ENCODE data around the gene SF3B4. TPM values are rescaled to one million over a fixed set of nuclear protein-coding genes. Genes with fewer than 3 reads are reported as not detected.
"Not testable (repeated sequence)": the region's sequence is repeated elsewhere in the genome, so short reads cannot be mapped to it uniquely, and the experiment has no call there.

SF3B4 gene
- total RNA-seq, 1 donor from 2014 or later = 107 TPM

- intact Hi-C loops (cut with micrococcal nuclease) = loop anchor here (1.0 to 2.0 kb wide), 6 partner anchors 11 to 346 kb away; partner anchors contain the start of genes BOLA1 and VPS45
Measured at GRCh38 chr1:149888247-149888998, 39.2 kb downstream of the SF3B4 start.

GRCh38 chr1:149887456-149888246 lies 40.0 kb downstream of the SF3B4 start:
- intact Hi-C loops (cut with micrococcal nuclease) = loop anchor here (1.0 to 2.0 kb wide), 6 partner anchors 12 to 347 kb away; partner anchors contain the start of genes BOLA1 and VPS45

DNA sequence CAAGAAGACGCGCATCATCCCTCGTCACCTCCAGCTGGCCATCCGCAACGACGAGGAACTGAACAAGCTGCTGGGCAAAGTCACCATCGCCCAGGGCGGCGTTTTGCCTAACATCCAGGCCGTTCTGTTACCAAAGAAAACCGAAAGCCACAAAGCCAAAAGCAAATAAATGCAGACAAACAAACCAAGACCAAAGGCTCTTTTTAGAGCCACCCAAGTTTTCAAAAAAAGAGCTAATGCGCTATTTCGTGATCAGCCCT lies 40.5 kb downstream of the SF3B4 start:
- intact Hi-C loops (cut with micrococcal nuclease) = not testable (repeated sequence)

GRCh38 chr1:149886396-149887195 lies 41.0 kb downstream of the SF3B4 start:
- intact Hi-C loops (cut with micrococcal nuclease) = no loop called here

- intact Hi-C loops (cut with micrococcal nuclease) = not testable (repeated sequence)
Measured at GRCh38 chr1:149886121-149886395, 41.5 kb downstream of the SF3B4 start.

DNA sequence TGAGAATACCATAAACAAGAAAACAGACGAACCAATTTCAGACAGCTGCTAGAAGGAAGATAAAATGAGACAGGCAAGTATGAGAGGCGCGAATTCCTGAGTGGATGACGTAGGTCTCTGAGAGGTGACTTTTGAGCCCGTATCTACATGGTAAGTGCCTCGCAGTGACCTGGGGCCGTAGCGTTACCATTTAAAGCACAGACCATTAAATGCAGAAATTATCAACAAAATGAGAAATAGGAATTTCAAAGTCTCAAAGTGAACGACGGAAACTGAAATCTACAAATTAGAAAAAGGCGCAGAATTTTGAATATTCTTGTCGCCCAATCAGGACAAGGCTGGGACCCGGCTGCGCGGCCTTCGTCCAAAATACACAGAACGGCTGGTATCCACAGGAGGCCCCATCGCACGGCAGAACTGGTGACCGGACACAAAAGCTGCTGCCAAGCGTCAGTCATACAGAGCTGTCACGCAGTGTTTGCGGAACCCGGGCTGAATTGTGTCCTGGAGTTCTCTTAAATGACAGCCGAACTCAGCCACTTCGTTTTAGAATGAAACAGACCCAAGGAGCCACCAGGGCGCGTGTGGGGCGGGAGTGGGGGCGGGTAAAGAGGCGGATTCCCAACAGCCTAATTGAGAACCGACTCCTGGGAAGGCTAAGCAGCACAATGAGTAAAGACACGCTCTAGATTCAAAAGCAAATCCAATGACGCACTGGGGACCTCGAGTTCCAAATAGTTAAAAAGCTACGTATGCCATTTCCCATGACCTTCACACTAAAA lies 42.1 kb downstream of the SF3B4 start:
- intact Hi-C loops (cut with micrococcal nuclease) = no loop called here

- intact Hi-C loops (cut with micrococcal nuclease) = no loop called here
Measured at GRCh38 chr1:149884433-149885338, 42.9 kb downstream of the SF3B4 start.

GRCh38 chr1:149883598-149884247 lies 43.9 kb downstream of the SF3B4 start:
- intact Hi-C loops (cut with micrococcal nuclease) = no loop called here

DNA sequence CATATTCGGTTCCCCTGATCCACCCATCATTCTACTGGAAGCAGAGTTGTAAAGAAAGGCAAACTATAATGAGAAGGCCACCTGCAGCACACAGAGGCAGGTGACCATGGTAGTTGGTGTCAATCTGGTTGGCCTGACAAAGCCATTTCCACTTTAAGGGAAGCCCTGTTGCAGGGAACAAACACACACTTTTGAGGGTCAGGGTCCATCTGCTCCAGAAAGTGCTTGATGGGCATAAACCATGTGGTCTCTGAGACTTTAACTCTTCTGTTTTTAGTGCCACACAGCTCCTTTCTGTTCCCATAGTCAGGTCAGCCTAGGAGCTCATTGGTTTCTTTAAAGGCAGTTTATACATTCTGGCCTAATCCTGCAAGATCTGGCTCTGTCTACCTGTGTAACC lies 45.7 kb downstream of the SF3B4 start:
- intact Hi-C loops (cut with micrococcal nuclease) = no loop called here

GRCh38 chr1:149879556-149879955 lies 48.0 kb downstream of the SF3B4 start:
- intact Hi-C loops (cut with micrococcal nuclease) = no loop called here

DNA sequence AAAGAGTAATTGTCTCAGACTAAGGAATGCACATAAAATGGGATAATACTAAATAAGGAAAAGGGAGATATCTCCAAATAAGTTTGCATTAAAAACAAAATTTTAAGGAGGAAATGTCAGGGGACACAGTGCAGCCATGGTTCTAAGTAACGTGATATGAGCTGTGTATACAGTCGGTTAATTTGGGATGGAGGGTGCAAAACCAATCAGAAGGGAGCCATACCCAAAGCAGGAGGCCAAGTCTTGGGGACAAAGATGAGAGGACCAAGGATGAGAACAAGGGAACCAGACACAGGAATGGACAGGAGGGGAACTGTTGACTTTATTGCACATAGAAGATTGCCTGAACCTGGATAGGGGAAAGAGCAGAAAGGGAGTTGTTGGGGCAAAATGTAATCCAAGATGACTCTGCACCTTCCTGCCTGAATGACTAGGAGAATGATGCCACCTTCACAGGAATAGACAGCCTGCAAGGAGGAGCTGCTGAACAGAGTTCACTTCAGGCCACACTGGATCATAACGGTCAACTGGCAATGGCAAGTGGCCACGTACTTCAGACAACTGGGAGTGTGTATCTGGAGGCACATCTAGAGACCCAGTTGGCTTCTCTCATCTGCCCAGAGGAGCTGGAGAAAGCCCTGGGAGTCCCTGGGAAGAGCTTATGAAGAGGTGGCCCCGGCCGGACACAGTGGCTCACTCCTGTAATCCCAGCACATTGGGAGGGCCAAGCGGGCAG lies 50.2 kb downstream of the SF3B4 start:
- intact Hi-C loops (cut with micrococcal nuclease) = no loop called here

Other genes with a start within 250 kb of the SF3B4 start
- gene FCGR1A, start 145.1 kb downstream of the SF3B4 start, total RNA-seq = not detected in 2 replicates
- gene BOLA1, start 28.2 kb downstream of the SF3B4 start, total RNA-seq = 16.3 and 17.9 TPM in 2 replicates
- 16.0 and 17.5 TPM in 2 replicates for gene SV2A, start 10.0 kb downstream of the SF3B4 start, total RNA-seq
- gene MTMR11, start 9.1 kb upstream of the SF3B4 start, total RNA-seq = 5.4 and 6.8 TPM in 2 replicates
- gene OTUD7B, start 82.9 kb upstream of the SF3B4 start, total RNA-seq = 9.0 and 11.9 TPM in 2 replicates
- gene VPS45, start 140.0 kb upstream of the SF3B4 start, total RNA-seq = 29.6 and 32.7 TPM in 2 replicates
- 70.0 and 71.3 TPM in 2 replicates for gene PLEKHO1, start 222.1 kb upstream of the SF3B4 start, total RNA-seq